Stimulated activated CD4-positive, alpha-beta T cell treated with anti-CD3 and anti-CD28 coated beads, Interleukin-1b, Interleukin-23, amount 100 ng/mL, for 48 hours (primary cell): ENCODE results near the gene MOG.

Source experiments
- DNase-seq: peaks from one replicate; pipeline ENCODE4 v3.0.0-alpha.2; 2020

MOG gene

GRCh38 chr6:29656798-29657197 lies at the start of gene MOG:
TSS of gene MOG (plus strand) at chr6:29657092. CDS start at chr6:29657210, 118 bp downstream.
- no peak for DNase-seq

- DNase-seq: no peak
Measured at GRCh38 chr6:29608131-29608530, 48.8 kb upstream of the MOG start.

GRCh38 chr6:29610540-29610939 lies 46.4 kb upstream of the MOG start:
- DNase-seq: no peak

GRCh38 chr6:29611426-29611825 lies 45.5 kb upstream of the MOG start:
- DNase-seq: no peak

GRCh38 chr6:29617782-29618554 lies 38.9 kb upstream of the MOG start:
- no peak for DNase-seq

- DNase-seq: no peak
Measured at GRCh38 chr6:29619578-29620160, 37.2 kb upstream of the MOG start.

- DNase-seq: no peak
Measured at GRCh38 chr6:29620630-29621029, 36.3 kb upstream of the MOG start.

GRCh38 chr6:29624520-29624961 lies 32.4 kb upstream of the MOG start:
- no peak for DNase-seq

GRCh38 chr6:29625337-29625930 lies 31.5 kb upstream of the MOG start:
- no peak for DNase-seq

GRCh38 chr6:29626948-29627754 lies 29.7 kb upstream of the MOG start:
- no peak for DNase-seq

GRCh38 chr6:29627755-29628418 lies 29.0 kb upstream of the MOG start:
- DNase-seq: peak; percentile 25

GRCh38 chr6:29628419-29629281 lies 28.2 kb upstream of the MOG start:
- DNase-seq: peak; percentile 52

GRCh38 chr6:29629571-29629970 lies 27.3 kb upstream of the MOG start:
- no peak for DNase-seq

- no peak for DNase-seq
Measured at GRCh38 chr6:29630315-29630714, 26.6 kb upstream of the MOG start.

GRCh38 chr6:29631209-29631810 lies 25.6 kb upstream of the MOG start:
- DNase-seq: no peak

- DNase-seq: peak; percentile 24
Measured at GRCh38 chr6:29631860-29632731, 24.8 kb upstream of the MOG start.

- DNase-seq: peak; percentile 66
Measured at GRCh38 chr6:29632789-29633533, 23.9 kb upstream of the MOG start, which contains the start of gene GABBR1. TSS of gene GABBR1 (minus strand) at chr6:29633183. CDS start at chr6:29632385, 798 bp downstream.

GRCh38 chr6:29633534-29633905 lies 23.4 kb upstream of the MOG start:
- DNase-seq: no peak

GRCh38 chr6:29637247-29637646 lies 19.6 kb upstream of the MOG start:
- no peak for DNase-seq
